Measurements from ENCODE around the gene DMPK.

DNA sequence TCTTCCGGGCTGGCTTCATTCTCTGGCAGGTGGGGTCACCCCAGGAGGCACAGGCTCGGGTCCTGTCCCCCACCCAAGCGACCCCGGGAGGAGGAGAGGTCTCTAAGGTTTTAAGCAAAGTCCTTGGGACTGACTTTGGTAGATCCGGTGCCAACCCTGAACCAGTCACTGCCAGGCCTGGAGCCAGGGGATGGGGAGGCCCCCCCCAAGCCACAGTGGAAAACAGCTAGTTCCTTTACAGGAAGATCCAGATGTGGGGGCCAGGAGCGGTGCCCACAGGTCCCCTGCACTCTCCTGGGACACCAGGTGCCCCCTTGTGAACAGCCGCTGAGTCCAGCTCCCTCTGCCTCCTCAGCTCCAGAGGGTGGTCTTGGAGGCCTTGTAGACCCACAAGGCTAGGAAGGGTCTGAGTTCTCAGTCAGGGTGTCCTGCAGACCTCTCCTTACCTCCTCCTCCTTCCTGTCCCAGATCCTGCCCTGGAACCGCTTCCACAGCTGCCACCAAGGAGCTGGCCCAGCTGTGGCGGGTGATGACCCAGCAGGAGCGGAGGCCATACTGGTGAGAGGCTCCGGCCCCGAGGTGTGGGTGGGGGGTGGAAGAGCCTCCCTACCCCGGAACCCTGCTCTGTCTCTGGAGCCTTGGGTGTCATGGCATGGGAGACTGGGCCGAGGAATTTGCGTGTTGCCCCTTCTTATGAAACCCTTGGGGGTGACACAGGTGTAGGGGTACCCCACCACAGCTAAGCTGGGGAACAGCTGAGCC is 19.2 kb downstream of the DMPK start:
- TF ChIP-seq CTCF (IDR thresholded peaks at IDR 0.05), result no peak
- TF ChIP-seq POLR2AphosphoS5 (IDR thresholded peaks at IDR 0.05), result no peak
- no peak for TF ChIP-seq POLR2A (IDR thresholded peaks at IDR 0.05)
